Right forelimb (tissue), 1 donor: Measurements from ENCODE around the gene DLL4.

Experiments
- DNase-seq: peaks from one replicate; pipeline ENCODE4 v3.0.0-alpha.2; 2018

DLL4 gene

DNA sequence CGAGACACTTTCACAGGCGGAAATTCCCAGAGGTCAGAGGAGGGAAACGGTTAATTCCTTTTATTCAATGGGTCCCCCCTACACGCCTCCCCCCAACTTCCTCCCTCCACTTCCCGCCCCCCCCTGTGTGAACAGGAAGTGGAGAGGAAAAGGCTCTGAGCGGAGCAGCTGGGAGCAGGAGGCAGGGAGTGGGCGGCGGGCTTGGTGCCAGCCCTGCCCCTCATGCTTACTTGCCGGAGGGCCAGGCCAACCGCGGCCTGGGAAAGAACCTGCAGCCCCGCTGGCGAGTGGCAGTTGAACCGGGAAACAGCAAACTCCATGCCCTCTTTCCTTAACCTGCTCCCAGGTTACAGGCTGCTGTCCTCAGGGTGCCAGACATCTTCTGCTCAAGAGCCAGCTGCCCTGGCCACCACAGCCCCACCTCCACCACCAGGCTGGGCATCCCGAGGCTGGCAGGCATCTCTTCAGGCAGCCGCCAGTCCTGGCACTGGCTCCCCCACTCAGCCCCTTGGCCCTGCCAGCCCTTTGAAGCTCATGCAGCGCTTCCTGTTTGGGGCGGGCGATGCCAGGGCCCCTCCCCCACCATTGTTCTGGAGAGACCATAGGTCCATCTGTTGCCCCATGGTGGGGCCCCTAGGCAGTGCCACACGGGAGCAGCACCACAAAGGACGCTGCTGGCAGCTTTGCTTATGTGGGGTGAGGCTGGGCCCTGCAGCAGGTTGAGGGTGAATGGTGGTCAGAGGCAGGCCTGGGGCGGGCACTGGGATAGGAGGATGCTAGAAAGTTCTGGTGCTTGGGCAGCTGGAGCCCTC, 21.9 kb upstream of the DLL4 start:
- peak; percentile 77 for DNase-seq

- no peak for DNase-seq
Measured at GRCh38 chr15:40908095-40908494, 21.0 kb upstream of the DLL4 start.

DNA sequence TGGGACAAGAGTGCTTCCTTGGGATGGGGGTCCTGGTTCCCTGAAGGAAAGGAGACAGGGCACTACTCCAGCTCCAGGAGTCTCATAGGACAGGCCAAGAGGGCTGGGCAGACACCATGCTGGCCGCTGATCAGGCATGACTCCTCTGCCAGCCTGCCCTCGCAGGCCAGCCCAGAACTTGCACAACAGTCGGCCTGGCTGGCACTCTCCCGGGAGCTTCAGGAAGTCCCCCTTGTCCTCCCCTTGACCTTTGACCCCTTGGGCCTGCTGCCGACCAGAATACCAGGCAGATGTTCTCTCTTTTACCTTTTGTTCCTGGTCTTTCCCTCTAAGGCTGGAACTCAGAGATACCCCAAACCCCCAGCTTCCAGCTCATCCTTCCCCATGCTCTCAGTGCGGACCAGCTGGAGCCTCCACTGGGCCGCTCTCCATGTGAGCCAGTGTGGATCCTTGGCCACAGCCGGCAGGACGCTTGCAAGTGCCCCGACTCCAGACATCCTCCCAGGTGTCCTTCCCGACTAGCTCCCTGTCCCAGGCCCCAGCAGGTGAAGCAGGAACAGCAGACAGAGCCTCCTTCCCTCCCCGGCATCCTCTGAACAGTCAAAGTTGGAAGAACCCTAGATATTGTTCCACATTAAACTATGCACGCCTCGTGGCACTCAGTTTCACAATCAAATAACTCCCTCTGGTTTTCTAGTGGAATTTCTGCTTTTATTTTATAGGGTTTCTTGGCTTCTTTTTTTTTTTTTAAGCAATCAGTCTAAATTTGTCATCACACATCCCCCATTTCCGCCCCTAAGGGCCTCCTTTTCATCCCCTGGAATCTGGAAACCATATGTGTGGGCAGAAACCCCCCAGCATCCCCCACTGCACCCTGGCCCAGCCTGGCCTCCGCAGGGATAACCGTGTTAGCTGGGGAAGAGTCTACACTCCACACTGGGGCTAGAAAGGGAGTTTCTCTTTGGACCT, 19.2 kb upstream of the DLL4 start:
- DNase-seq: no peak

- DNase-seq: no peak
Measured at GRCh38 chr15:40911141-40911540, 18.0 kb upstream of the DLL4 start.

- no peak for DNase-seq
Measured at GRCh38 chr15:40911693-40912092, 17.4 kb upstream of the DLL4 start.

DNA sequence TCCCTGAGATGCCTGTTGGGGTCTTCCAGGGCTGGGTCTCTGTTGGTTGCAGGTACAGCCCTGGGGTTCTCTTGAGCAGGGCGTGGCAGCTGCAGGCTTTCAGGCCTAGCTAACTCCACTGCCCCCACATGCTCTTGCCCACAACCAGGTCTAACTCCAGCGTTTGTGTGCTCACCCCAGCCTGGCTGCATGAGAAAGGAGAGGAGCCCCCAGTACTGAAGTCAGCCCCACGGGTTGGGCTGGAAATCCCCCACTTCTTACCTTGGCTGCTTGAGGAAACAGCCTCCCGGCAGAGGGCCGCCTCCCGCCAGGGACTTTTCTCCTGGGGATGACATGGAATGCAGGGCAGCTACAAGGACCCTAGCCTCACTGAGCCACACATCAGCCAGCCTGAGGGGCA, 16.7 kb upstream of the DLL4 start:
- DNase-seq: no peak

DNA sequence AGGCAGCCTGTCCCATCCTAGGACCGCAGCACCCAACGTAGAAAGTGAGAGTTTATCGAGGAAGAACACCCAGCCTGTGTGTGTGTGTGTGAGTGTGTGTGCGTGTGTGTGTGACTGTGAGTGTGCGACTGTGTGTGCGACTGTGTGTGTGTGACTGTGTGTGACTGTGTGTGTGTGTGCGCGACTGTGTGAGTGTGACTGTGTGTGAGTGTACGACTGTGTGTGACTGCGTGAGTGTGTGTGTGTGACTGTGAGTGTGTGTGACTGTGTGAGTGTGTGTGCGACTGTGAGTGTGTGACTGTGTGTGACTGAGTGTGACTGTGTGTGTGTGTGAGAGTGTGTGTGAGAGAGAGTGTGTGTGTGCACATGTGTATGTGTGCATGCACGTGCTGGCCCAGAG, 15.1 kb upstream of the DLL4 start:
- no peak for DNase-seq

DNA sequence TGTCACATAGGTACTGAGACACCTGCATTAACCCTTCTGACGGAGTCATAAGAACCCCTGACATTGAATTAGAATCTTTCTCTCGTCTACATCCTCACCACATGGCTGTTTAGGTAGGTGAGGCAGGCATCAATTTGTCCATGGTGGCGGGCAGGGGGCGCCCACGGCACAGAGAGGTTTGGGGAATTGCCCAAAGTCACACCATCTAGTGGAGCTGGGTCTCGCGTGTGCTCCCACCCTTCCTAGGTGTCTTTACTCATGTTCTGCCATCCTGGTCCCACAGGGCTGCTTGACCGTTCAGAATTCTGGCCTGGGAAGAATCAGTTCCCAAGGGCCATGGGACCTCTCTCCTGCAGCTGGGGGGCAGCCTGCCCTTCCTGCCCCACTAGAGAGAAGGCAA, 14.7 kb upstream of the DLL4 start:
- DNase-seq: no peak

GRCh38 chr15:40915116-40915661, 14.0 kb upstream of the DLL4 start:
- DNase-seq: no peak

GRCh38 chr15:40915679-40916078, 13.5 kb upstream of the DLL4 start:
- DNase-seq: no peak

DNA sequence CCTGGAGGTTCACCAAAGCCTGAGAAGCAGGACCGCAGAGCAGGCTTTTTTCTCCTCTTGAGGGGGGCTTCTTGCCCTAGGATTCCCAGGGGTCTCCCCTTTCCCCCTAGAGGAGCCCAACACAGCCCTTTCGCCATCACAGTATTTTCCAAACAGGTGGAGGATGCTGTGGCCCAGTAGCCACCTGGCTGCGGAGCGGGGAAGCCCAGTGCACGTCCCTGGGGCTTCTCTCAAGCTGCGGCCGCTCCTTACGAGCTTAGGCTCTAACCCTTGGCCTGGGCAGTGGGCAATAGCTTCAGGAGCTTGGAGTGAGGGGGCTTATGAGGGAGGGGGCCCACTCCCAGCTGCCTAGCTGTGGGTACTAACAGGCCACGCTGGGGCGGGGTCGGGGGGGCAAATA, 11.6 kb upstream of the DLL4 start:
- no peak for DNase-seq

DNA sequence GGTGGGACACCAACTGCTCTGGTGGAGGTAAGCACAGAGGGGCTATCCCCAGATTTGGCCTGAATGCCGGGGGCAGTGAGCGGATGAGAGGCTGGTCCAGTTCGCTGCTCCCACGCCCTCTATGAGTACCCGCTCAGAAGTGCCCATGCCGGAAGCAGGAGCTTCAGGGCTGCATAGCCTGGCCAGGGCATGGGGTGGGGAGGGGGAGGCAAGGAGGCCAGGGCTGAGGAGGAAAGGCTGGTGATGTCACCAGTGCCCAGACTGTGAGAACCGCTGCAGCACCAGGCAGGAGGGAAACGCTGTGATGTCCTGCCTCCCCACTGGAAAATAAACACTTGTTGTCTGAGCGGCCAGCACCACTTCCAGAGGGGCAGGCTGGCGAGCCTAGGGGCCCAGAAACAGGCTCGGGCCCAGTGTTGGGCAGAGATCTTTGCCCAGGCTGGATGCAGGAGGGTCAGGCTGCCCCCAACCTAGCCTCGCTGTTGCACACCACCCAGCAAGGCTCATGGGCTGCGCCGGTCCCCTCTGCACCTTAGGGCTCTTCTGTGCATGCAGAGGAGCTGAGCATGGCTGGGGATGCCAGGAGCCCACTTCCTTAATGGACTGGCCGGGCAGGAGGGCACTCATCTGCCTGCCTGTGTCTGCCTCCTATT, 10.9 kb upstream of the DLL4 start:
- no peak for DNase-seq

DNA sequence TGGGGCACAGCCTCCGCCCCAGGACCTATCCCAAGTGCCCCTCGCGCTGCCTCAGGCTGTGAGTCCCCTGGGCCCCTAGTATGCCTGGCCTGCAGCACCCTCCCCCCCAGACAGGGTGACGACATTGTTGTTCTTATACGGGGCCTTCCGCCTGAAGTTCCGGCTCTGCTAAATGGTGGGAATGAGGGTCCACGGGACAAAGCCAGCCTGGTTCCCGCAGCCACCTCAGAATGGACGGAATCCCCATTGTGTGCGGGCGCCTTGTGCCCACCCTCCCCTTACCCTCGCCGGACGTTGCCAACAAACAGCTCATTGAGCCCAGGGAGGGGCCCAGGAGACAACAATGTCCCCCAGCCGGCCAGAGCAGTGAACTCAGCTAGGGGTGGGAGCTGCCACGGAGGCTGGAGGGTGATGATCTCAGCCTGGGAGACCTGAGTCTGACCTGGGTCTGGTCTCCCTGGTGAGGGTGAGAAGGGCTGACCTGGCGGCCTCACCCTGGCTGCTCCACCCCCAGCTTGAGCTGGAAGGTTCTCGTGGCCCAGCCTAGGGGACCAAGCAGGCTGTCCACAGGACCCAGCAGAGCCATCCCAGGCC, 10.2 kb upstream of the DLL4 start:
- no peak for DNase-seq

GRCh38 chr15:40921949-40922607, 7.1 kb upstream of the DLL4 start:
- DNase-seq: no peak

DNA sequence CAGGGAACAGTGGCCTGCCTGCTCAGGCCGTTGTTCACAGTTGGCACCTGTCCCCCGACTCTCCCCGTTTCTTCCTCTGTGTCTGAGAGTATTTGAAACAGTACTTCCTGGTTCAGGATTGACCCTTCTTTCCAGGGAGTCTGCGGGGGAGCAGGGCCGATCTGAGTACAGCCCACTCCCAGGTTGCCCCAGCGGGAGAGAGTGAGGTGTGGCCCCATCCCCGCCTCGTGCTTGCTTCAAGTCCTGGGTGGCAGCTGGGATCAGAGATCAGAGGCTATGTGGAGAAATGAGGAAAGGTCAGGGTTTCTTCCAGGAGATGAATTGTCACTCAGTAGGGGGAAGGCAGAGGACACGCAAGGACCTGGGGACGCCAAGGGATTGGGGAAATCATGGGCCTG, 6.5 kb upstream of the DLL4 start:
- DNase-seq: no peak

DNA sequence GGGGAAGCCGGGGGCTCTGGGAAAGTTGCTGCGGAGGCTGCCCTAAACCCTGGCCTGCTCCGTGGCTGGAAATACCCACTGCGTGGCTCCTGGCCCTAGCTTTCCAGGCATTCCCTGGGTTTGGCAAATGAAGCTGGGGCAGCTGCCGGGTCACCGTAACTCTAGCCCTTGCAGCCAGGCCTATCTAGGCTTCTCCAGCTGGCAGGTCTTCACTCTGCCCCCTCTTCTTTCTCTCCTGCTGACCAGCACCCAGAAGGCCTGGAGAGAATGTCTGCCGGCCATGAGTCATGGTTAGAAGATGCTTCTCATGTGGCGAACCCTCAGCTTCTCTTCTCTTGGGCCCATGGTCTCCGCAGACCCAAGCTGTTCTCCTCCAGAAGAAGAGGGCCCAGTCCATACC, 5.6 kb upstream of the DLL4 start:
- no peak for DNase-seq

GRCh38 chr15:40925495-40925862, 3.7 kb upstream of the DLL4 start:
- no peak for DNase-seq

GRCh38 chr15:40925863-40926658, 3.1 kb upstream of the DLL4 start:
- no peak for DNase-seq

DNA sequence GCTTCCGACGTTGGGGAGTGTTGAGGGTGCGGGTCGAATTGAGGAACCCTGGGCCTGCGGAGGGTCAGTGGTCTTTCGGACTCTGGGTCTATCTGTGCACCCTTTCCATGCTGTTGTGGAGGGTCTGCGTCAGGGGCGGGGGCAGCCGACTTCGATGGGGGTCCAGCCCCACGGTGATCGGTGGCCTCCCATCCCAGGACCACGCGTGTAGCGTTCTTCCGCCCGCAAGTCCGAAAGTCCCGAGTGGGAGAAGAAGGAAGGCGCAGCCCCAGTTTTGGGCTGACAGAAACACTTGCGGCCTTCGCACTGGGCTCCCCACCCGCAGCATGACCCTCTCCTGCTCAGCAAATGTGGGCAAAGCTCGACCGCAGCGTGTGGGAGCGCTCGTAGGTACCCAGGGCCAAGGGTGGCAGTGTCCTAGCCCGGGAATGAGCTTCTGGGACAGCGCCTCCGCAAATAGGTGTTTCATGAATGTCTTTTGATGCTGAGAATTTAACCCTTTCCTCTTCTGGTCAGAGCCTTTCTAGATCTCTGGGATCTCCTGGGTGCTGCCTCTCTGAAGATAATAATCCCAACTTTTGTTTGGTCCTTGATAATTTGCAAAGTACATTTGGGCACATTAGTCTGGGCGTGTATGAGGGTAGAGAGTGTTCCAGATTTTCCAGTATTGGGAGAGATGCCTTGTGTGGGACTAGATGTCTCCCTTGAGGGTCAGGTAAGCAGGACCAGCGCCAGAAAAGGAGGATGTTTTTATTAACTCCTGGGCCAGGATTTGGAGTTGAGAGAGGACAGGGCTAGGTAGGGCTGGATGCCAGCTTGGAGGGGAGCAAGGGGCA, 2.3 kb upstream of the DLL4 start:
- DNase-seq: no peak

GRCh38 chr15:40927495-40927872, 1.7 kb upstream of the DLL4 start:
- no peak for DNase-seq
